ENCODE measurements around the gene PTPN1. TPM values are rescaled to one million over a fixed set of nuclear protein-coding genes. Genes with fewer than 3 reads are reported as not detected.

Gene PTPN1
- total and polyA plus RNA-seq, 2 experiments from 2014 or later = 16.9 to 26.4 TPM

DNA sequence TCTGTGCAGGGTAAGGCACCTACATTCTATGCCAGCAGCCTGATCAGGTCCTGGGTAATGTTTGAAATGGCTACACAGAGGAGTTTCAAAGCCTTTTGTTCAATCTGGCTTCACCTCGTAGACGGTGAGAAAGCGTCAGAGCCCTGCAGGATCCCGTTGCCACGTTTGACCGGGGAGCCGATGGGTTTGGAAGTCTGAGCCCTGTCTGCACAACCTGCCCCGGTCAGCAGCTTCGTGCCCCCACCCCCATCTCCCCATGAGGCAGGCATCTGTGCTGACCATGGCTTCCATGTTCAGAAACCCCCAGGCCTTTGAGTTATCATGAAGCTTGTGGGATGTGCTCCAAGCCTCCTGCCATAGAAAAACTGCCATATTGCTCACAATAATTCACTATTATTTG, 63.9 kb downstream of the PTPN1 start (continued):
- TF ChIP-seq, protein P1, sequence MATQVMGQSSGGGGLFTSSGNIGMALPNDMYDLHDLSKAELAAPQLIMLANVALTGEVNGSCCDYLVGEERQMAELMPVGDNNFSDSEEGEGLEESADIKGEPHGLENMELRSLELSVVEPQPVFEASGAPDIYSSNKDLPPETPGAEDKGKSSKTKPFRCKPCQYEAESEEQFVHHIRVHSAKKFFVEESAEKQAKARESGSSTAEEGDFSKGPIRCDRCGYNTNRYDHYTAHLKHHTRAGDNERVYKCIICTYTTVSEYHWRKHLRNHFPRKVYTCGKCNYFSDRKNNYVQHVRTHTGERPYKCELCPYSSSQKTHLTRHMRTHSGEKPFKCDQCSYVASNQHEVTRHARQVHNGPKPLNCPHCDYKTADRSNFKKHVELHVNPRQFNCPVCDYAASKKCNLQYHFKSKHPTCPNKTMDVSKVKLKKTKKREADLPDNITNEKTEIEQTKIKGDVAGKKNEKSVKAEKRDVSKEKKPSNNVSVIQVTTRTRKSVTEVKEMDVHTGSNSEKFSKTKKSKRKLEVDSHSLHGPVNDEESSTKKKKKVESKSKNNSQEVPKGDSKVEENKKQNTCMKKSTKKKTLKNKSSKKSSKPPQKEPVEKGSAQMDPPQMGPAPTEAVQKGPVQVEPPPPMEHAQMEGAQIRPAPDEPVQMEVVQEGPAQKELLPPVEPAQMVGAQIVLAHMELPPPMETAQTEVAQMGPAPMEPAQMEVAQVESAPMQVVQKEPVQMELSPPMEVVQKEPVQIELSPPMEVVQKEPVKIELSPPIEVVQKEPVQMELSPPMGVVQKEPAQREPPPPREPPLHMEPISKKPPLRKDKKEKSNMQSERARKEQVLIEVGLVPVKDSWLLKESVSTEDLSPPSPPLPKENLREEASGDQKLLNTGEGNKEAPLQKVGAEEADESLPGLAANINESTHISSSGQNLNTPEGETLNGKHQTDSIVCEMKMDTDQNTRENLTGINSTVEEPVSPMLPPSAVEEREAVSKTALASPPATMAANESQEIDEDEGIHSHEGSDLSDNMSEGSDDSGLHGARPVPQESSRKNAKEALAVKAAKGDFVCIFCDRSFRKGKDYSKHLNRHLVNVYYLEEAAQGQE (IDR thresholded peaks at IDR 0.05; ENCODE audit: unreplicated experiment) = no peak
- TF ChIP-seq JUNB (IDR thresholded peaks at IDR 0.05; ENCODE audit: unreplicated experiment) (no peak), STAT1 (IDR thresholded peaks at IDR 0.05; ENCODE audit: unreplicated experiment) (no peak), POLR2AphosphoS5 (IDR thresholded peaks at IDR 0.05; ENCODE audit: low read depth) (no peak)

- no peak for DNase-seq (ENCODE audit: low spot score)
- ATAC-seq = no peak
- H2AFZ ChIP-seq = no peak overlapping the region
- no peaks in the 10 kb centered on the region for H3K79me2 ChIP-seq (replicated peaks; ENCODE audit: insufficient read depth)
- no peaks in the 10 kb centered on the region for H3K27me3 ChIP-seq (ENCODE audit: insufficient read depth)
- 0 out of 2 replicates have a peak, but pooled peaks cover 2% of the 10 kb centered on the region for H3F3A ChIP-seq (replicated peaks; ENCODE audit: low read depth)
- Mint-ChIP-seq H3K36me3 (ENCODE audit: low read depth) (peaks cover 40% of the 10 kb centered on the region), H3K9me3 (no peaks in the 10 kb centered on the region), H3K4me3 (no peak overlapping the region), H3K27ac (no peak overlapping the region), H3K4me1 (peaks cover 2% of the 10 kb centered on the region; the same call in 2 of the 3 replicates), H3K27me3 (ENCODE audit: insufficient read depth, low read depth, poor library complexity) (peaks cover 1% of the 10 kb centered on the region)
- H3K9me2 ChIP-seq (ENCODE audit: insufficient read depth) = no peaks in the 10 kb centered on the region
- H3K4me1 ChIP-seq (ENCODE audit: insufficient read depth) = no peaks in the 10 kb centered on the region
- H3K4me2 ChIP-seq = no peak overlapping the region
- H4K20me1 ChIP-seq (replicated peaks; ENCODE audit: insufficient read depth) = peaks cover 4% of the 10 kb centered on the region; the same call in 1 of the 2 replicates
- H3K36me3 ChIP-seq (ENCODE audit: insufficient read depth) = peaks cover 6% of the 10 kb centered on the region; the same call in 1 of the 2 replicates
- H3K27ac ChIP-seq (ENCODE audit: low read depth) = no peak overlapping the region
- H3K4me3 ChIP-seq = no peak overlapping the region
- TF ChIP-seq, protein P2, sequence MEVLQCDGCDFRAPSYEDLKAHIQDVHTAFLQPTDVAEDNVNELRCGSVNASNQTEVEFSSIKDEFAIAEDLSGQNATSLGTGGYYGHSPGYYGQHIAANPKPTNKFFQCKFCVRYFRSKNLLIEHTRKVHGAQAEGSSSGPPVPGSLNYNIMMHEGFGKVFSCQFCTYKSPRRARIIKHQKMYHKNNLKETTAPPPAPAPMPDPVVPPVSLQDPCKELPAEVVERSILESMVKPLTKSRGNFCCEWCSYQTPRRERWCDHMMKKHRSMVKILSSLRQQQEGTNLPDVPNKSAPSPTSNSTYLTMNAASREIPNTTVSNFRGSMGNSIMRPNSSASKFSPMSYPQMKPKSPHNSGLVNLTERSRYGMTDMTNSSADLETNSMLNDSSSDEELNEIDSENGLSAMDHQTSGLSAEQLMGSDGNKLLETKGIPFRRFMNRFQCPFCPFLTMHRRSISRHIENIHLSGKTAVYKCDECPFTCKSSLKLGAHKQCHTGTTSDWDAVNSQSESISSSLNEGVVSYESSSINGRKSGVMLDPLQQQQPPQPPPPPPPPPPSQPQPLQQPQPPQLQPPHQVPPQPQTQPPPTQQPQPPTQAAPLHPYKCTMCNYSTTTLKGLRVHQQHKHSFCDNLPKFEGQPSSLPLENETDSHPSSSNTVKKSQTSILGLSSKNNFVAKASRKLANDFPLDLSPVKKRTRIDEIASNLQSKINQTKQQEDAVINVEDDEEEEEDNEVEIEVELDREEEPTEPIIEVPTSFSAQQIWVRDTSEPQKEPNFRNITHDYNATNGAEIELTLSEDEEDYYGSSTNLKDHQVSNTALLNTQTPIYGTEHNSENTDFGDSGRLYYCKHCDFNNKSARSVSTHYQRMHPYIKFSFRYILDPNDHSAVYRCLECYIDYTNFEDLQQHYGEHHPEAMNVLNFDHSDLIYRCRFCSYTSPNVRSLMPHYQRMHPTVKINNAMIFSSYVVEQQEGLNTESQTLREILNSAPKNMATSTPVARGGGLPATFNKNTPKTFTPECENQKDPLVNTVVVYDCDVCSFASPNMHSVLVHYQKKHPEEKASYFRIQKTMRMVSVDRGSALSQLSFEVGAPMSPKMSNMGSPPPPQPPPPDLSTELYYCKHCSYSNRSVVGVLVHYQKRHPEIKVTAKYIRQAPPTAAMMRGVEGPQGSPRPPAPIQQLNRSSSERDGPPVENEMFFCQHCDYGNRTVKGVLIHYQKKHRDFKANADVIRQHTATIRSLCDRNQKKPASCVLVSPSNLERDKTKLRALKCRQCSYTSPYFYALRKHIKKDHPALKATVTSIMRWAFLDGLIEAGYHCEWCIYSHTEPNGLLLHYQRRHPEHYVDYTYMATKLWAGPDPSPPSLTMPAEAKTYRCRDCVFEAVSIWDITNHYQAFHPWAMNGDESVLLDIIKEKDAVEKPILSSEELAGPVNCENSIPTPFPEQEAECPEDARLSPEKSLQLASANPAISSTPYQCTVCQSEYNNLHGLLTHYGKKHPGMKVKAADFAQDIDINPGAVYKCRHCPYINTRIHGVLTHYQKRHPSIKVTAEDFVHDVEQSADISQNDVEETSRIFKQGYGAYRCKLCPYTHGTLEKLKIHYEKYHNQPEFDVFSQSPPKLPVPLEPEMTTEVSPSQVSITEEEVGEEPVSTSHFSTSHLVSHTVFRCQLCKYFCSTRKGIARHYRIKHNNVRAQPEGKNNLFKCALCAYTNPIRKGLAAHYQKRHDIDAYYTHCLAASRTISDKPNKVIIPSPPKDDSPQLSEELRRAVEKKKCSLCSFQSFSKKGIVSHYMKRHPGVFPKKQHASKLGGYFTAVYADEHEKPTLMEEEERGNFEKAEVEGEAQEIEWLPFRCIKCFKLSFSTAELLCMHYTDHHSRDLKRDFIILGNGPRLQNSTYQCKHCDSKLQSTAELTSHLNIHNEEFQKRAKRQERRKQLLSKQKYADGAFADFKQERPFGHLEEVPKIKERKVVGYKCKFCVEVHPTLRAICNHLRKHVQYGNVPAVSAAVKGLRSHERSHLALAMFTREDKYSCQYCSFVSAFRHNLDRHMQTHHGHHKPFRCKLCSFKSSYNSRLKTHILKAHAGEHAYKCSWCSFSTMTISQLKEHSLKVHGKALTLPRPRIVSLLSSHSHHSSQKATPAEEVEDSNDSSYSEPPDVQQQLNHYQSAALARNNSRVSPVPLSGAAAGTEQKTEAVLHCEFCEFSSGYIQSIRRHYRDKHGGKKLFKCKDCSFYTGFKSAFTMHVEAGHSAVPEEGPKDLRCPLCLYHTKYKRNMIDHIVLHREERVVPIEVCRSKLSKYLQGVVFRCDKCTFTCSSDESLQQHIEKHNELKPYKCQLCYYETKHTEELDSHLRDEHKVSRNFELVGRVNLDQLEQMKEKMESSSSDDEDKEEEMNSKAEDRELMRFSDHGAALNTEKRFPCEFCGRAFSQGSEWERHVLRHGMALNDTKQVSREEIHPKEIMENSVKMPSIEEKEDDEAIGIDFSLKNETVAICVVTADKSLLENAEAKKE (CRISPR knock-in tag; IDR thresholded peaks at IDR 0.05) = no peak
- no peak for TF ChIP-seq ZNF331 (CRISPR knock-in tag; IDR thresholded peaks at IDR 0.05; ENCODE audit: low read depth)
- no peak for TF ChIP-seq JUNB (IDR thresholded peaks at IDR 0.05; ENCODE audit: unreplicated experiment)
- TF ChIP-seq, protein P1 (IDR thresholded peaks at IDR 0.05; ENCODE audit: unreplicated experiment) = no peak
- TF ChIP-seq, protein P3, sequence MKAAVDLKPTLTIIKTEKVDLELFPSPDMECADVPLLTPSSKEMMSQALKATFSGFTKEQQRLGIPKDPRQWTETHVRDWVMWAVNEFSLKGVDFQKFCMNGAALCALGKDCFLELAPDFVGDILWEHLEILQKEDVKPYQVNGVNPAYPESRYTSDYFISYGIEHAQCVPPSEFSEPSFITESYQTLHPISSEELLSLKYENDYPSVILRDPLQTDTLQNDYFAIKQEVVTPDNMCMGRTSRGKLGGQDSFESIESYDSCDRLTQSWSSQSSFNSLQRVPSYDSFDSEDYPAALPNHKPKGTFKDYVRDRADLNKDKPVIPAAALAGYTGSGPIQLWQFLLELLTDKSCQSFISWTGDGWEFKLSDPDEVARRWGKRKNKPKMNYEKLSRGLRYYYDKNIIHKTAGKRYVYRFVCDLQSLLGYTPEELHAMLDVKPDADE (IDR thresholded peaks at IDR 0.05) = no peak
- TF ChIP-seq CTCF (conservative IDR thresholded peaks at IDR 0.05; ENCODE audit: low read depth in 2 of 2) = no peak
These were observed 64.4 kb downstream of the PTPN1 start for GRCh38 chr20:50574586-50574985.

Data from GM23338 (cell line).